ENCODE results near the gene NUP210.
"Not testable (repeated sequence)": the region's sequence is repeated elsewhere in the genome, so short reads cannot be mapped to it uniquely, and the experiment has no call there.

Gene NUP210

GRCh38 chr3:13405614-13406013, 14.5 kb downstream of the NUP210 start:
- no peak for DNase-seq

DNA sequence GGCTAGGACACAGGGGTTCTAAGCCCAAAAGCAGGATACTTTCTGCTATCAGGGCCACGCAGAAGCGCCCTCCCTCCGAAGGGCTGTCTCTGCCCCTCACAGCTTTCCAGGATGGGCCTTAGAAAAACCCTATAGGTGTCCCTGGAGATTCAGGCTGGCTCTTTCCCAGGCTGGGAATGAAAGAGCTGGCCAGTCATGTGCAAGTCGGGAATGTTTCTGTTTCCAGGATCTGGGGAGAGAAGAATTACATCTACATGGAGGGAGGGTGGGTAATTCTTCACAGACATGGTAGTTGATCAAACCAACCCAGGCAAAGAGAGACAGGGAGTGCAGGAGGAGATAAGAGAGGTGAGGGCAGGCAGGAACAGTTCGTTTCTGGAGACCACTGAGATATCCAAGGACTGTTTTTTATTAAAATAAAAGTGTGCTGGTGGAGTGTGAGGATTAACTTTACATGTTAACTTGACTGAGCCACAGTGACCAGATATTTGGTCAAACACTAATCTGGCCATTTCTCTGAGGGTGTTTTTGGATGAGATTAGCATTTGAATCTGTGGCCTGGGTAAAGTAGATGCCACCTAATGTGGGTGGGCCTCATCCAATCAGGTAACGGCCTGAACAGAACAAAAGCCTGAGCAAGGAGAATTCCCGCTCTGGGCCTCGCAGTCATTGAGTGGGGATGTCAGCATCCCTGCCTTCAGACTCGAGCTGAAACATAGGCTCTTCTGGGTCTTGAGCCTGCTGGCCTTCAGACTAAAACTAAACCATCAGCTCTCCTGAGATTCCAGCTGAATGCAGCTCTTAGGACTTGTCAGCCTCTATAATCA, 15.3 kb downstream of the NUP210 start:
- DNase-seq = no peak

DNA sequence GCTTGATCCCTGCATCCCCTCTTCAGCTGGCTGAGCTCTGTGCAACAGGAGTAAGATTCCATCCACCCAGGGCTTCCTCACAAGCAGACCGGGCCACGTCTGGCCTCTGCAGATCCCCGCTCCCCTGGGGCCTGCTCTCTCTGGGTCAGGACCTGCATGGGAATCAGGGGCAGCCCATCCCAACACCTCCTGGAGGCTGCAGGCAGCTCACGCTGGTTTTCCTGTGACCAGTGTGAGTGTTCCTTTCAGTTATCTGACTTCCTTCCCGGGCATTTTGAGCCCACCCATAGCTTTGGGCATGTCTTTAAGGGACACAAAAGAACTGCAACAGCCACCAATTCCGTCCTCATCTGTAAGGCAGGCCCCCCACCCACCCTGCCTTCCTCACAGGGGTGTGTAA, 16.3 kb downstream of the NUP210 start:
- no peak for DNase-seq

DNA sequence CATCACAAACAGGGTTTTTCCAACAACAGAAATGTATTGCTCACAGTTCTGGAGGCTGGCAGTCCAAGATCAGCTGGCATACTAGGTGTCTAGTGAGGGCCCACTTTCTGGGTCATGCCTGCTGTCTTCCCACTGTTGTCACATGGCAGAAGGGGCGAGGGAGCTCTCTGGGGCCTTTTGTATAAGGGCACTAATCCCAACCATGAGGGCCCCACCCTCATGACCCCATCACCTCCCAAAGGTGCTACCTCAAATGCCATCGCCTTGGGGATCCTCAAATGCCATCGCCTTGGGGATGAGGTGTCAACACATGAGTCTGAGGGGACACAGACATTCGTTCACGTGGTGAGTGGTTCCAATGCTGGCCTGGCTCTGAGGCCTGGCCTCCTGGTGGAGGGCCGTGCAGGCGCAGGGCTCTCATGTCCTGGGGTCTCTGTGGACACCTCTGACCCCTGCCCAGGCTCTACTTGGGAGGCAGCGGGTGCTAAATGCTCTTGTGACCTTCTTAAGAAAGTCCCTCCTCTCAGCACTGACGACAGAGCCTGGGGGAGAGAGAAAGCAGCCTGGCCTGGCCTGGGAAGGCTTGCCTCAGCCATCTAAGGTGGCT, 16.8 kb downstream of the NUP210 start:
- no peak for DNase-seq

- peak in 1 of 2 experiments; percentile 9 for DNase-seq
Measured at GRCh38 chr3:13401149-13401548, 19.0 kb downstream of the NUP210 start.

DNA sequence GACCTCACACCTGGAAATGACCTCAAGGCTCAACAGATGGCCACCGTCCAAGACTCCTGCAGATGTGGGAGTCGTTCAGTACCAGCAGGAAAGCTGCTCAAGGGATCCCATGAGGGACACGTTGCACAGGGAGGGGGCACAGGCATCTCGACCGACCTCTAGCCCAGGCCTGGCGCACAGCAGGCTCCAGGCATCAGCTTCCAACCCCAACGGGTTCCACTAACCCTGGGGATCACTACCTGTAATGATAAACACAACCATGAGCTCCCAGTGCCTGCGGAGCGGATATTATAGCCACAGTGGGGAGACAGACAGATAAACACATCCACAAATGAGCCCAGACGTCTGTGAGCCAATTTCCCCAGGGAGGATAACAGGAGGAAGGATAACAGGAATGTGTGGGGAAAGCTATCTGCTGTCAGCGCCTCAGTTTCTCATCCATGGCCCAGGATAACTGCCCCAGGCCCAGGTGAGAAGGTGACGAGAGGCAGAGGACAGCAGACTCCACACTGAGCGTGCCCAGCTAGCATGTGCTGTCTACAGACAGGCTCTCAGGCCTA, 19.9 kb downstream of the NUP210 start:
- no peak for DNase-seq

DNA sequence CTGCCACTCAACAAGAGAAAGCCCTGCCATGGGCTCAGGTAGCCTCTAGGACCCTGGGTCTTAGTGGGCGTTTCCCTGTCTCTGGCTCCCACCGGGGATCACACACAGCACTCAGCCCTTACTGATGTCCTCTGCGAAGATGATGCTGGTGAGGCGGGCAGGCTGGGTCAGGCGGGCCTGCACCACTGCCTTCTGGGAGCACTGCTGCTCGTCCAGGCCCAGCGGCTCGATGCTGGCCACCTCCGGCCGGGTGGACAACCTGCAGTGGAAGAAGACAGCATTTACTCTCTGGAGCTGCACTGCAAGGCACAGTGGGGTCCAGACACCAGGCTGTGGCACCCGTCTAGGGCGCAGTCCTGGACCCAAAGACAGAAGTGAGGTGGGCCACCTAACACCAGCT, 20.5 kb downstream of the NUP210 start:
- no peak for DNase-seq

GRCh38 chr3:13397316-13397715, 22.8 kb downstream of the NUP210 start:
- DNase-seq = no peak

GRCh38 chr3:13394363-13394762, 25.8 kb downstream of the NUP210 start:
- DNase-seq = no peak

GRCh38 chr3:13393427-13394360, 26.4 kb downstream of the NUP210 start:
- no peak for DNase-seq

DNA sequence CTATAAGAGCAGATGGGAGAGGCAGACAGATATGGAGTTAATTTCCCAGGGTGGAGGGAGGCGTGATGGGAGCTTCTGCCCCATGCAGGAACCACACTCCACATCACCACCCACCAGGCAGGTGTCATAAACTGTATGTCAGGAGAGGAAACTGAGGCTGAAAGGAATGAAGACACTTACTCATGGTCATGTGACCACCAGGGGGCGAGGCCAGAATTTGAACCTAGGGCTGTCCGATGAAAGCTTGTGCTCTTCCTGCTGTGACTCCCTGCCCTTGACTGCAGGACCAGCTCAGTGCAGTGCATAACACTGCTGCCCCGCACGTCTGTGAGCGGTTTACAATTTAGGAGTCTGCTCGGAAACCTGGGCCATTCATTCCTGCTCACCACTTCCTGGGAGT, 28.8 kb downstream of the NUP210 start:
- DNase-seq = no peak

- no peak for DNase-seq
Measured at GRCh38 chr3:13389378-13389777, 30.7 kb downstream of the NUP210 start.

GRCh38 chr3:13388816-13389215, 31.3 kb downstream of the NUP210 start:
- DNase-seq = no peak

GRCh38 chr3:13385373-13385965, 34.7 kb downstream of the NUP210 start:
- no peak for DNase-seq

DNA sequence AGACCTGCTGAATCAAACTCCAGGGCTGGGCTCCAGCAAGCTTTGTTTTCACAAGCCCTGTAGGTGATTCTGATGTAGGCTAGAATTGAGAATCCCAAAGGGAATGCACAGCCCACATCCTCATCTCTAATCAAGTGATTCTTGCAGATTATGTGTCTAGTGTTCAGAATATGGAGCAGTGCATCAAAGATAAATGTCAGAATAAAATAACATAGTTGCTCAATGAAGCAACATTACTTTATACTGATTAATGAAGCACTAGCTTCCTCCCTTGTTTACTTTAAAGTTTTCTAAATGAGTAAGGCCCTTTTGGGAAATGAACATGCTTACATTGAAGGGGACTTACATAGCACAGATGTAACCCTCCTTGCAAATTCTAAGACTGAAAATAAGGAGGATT, 39.2 kb downstream of the NUP210 start:
- DNase-seq = no peak

DNA sequence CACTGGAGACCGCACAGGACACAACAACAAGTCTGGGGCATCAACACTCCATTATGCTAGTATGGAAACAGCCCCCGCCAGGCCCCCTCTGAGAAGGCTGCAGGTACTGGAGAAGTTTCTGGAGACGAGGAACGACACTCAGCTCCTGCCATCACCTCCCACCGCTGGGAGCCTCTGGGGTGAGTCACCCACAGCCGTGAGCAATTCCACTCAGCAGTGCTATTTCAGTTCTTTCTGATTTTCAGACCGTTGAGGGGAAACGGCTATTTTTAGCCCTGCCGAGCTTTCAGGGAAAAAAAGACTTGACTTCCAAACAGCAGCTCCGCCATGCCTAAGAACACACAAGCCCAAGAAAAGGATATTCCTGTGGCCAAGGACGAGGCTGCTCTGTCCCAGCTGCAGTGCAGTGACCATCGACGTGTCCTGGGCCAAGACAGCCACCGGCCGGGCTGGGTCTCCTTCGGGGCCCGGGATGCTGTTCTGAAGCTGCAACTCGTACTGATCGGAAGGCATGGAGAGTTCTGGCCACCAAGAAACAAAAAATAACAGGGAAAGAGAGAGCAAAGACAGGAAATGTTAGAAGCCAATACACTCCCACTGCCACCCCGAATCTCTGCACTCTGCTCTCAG, 40.8 kb downstream of the NUP210 start:
- DNase-seq = no peak

DNA sequence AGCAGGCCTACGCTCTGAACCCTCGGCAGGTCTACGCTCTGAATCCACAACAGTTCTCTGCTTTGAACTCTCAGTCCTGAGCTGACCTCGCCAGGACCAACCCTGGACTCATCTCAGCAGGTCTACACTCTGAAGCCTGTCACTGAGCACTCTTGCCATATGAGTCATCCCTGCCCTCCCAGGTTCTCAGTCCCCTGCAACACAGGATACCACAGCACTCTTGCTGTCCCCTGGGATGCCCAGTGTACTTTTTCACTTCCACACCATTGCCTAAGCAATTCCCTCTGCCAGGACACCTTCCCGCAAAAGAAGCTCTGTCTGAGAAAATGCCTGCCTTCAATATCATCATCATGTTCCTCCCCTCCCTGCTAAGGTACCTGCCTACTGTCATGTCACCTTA, 42.0 kb downstream of the NUP210 start:
- DNase-seq = no peak

DNA sequence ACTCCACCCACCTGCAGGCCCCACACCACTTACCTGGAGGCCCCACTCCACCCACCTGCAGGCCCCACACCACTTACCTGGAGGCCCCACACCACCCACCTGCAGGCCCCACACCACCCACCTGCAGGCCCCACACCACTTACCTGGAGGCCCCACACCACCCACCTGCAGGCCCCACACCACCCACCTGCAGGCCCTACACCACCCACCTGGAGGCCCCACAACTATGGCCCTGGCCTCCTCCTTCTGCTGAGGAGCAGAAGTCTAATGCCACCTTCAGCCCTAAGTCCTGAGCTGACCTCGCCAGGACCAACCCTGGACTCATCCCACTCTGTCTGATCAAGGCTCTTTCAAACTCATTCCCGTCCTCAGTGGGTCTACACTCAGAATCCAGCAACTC, 42.4 kb downstream of the NUP210 start:
- DNase-seq = not testable (repeated sequence)

DNA sequence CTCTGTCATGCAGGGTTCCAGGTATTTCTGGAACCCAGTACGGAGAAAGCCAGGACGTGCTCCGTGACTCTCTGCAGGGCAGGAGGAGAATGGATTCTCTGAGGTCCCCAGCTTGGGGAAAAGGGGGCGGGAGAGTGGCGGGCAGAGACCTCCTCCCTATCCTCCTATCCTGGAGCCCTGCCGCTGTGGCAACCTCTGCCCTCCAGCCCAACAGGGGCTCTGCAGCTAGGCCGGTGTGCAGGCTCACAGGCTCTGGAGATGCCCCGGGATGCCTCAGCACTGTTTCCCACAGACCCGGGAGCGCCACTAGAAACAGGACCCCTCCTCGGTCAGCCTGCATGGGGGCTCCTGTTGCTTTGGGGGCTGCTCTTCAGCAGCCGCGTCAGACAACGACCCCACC, 43.1 kb downstream of the NUP210 start:
- DNase-seq = no peak

DNA sequence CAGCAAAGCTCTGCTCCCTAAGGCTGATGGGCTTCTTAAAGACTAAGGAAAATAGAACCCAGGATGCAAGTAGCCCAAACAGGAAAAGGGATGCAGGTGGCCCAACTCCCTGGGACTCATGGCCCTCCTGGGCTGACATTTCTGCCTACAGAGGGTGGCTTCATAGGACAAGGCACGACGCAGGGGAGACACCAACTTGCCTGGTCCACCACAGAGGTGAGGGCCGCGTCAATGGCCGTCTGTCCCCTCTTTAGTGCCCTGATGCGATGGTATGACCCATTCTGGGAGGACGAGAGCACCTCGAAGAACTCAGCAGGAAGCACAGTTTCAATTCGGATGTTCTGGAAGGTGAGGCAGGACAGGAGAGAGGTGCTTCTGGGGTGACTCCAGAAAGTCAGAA, 44.0 kb downstream of the NUP210 start:
- DNase-seq = no peak

DNA sequence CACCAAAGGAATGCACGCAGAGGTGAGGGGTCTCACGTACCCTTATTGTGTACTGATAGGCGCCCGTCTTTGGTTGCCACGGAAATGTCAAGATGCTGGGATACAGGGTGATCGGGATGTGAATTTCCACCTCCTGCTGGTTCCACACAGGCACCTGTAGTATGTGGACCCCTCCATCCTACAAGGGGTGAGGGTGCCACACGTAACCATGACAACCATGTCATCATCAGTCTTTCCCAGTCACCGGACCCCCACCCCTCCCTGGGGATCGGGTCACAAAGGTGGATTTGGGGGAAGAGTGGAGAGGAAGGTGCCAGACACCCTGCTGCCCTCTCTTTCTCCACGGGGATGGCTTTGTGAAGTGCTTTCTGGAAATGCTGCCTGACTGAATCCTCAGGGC, 44.7 kb downstream of the NUP210 start:
- no peak for DNase-seq

GRCh38 chr3:13373975-13374586, 46.0 kb downstream of the NUP210 start:
- no peak for DNase-seq
